H1 (cell line): Measurements from ENCODE around the gene IL21. TPM values are rescaled to one million over a fixed set of nuclear protein-coding genes. Genes with fewer than 3 reads are reported as not detected.

Experiments used
- CTCF ChIA-PET: fragments of 300-600 bp; sonication (Branson Sonifier 250); formaldehyde crosslinking; loops from one replicate; lab custom pipeline; 2021; ENCODE audit not compliant: partially characterized antibody; lab: Charles Lee
- POLR2A ChIA-PET: fragments of 300-600 bp; sonication (Branson Sonifier 250); formaldehyde crosslinking; loops from one replicate; lab custom pipeline; 2021; ENCODE audit warnings: inconsistent platforms; ENCODE audit not compliant: partially characterized antibody; lab: Charles Lee
- DNase-seq, 2 experiments: peaks; one replicate each; pipeline versions ENCODE4 v3.0.0 to v3.0.0-alpha.2; 2010 to 2022; ENCODE audit warnings: low spot score in 2 of 2, low read depth in 1 of 2, mixed read lengths in 1 of 2
- FAIRE-seq: peaks from 2 replicates; lab custom pipeline; 2011; peaks lifted over from hg19 to GRCh38; lab: Jason Lieb, UNC
- H2AFZ ChIP-seq: 2 replicates; pipeline ENCODE4 v1.8.1; 2012; ENCODE audit warnings: low read length, inconsistent platforms
- H2AK5ac ChIP-seq: 2 replicates; pipeline ENCODE4 v1.6.1; 2013; ENCODE audit warnings: low read depth, low read length
- H2BK120ac ChIP-seq: replicated peaks from 2 replicates; pipeline ENCODE3; 2013; ENCODE audit warnings: low read depth, low read length, inconsistent platforms
- H2BK12ac ChIP-seq: 2 replicates; pipeline ENCODE4 v1.6.1; 2013; ENCODE audit warnings: low read depth, low read length
- H2BK15ac ChIP-seq: 2 replicates; pipeline ENCODE4 v1.6.1; 2013; ENCODE audit warnings: low read length
- H2BK20ac ChIP-seq: 2 replicates; pipeline ENCODE4 v1.6.1; 2013; ENCODE audit warnings: low read length
- H2BK5ac ChIP-seq: 2 replicates; pipeline ENCODE4 v1.6.1; 2013; ENCODE audit warnings: low read depth, low read length
- H3K14ac ChIP-seq: 2 replicates; pipeline ENCODE4 v1.6.1; 2013; ENCODE audit warnings: inconsistent platforms; ENCODE audit not compliant: insufficient read length
- H3K18ac ChIP-seq: 2 replicates; pipeline ENCODE4 v1.6.1; 2013; ENCODE audit warnings: low read length; ENCODE audit errors: extremely low read depth
- H3K23ac ChIP-seq: 2 replicates; pipeline ENCODE4 v1.6.1; 2013; ENCODE audit warnings: inconsistent platforms; ENCODE audit not compliant: insufficient read length
- H3K23me2 ChIP-seq: 2 replicates; pipeline ENCODE4 v1.6.1; 2013; ENCODE audit warnings: low read depth, low read length
- H3K27ac ChIP-seq: 2 replicates; pipeline ENCODE4 v1.6.1; 2011; ENCODE audit warnings: low read depth, low read length, inconsistent platforms
- H3K27me3 ChIP-seq, 4 experiments: replicated peaks in 1 of 4; 1 replicate in 1 of 4; 2 replicates in 3 of 4; pipeline versions ENCODE4 v1.6.1 to v1.8.1; 2011 to 2013; ENCODE audit warnings: low read length in 3 of 4, mild to moderate bottlenecking in 3 of 4, inconsistent platforms in 2 of 4, mixed read lengths in 2 of 4, moderate library complexity in 1 of 4; ENCODE audit not compliant: control insufficient read depth in 3 of 4, insufficient read depth in 3 of 4; ENCODE audit errors: extremely low read depth in 1 of 4
- H3K36me3 ChIP-seq, 4 experiments: 2 replicates each; pipeline versions ENCODE4 v1.6.1 to v1.8.1; 2011 to 2013; ENCODE audit warnings: mild to moderate bottlenecking in 4 of 4, low read length in 3 of 4, moderate library complexity in 2 of 4, control low read depth in 1 of 4, inconsistent platforms in 1 of 4; ENCODE audit not compliant: insufficient read depth in 4 of 4, control insufficient read depth in 2 of 4
- H3K4ac ChIP-seq: replicated peaks from 2 replicates; pipeline ENCODE3; 2013; ENCODE audit warnings: low read length, low read depth, mixed read lengths, inconsistent platforms; ENCODE audit not compliant: insufficient read length
- H3K4me1 ChIP-seq, 4 experiments: replicated peaks in 1 of 4; 1 replicate in 1 of 4; 2 replicates in 3 of 4; pipeline versions ENCODE4 v1.6.1 to v1.8.1; 2011 to 2013; ENCODE audit warnings: low read length in 3 of 4, inconsistent platforms in 2 of 4, mixed read lengths in 1 of 4; ENCODE audit not compliant: insufficient read depth in 4 of 4, control insufficient read depth in 3 of 4
- H3K4me2 ChIP-seq, 2 experiments: 2 replicates each; pipeline versions ENCODE4 v1.6.1 to v1.8.1; 2011 to 2013; ENCODE audit warnings: low read depth in 2 of 2, low read length in 2 of 2, control low read depth in 1 of 2, inconsistent platforms in 1 of 2, mild to moderate bottlenecking in 1 of 2; ENCODE audit not compliant: insufficient read depth in 1 of 2
- H3K4me3 ChIP-seq, 4 experiments: fragments of 200-600, 300-600 bp in 1 of 4; sonication (generic), shearing (Covaris generic), sonication (Bioruptor Twin) in 1 of 4; 2 replicates each; pipeline versions ENCODE4 v1.5.1 to v1.8.1; 2011 to 2016; ENCODE audit warnings: low read length in 4 of 4, low read depth in 3 of 4, control low read depth in 2 of 4, inconsistent platforms in 2 of 4, mild to moderate bottlenecking in 2 of 4, mixed read lengths in 1 of 4, moderate library complexity in 1 of 4; ENCODE audit not compliant: insufficient read depth in 2 of 4; ENCODE audit errors: extremely low read depth in 1 of 4
- H3K56ac ChIP-seq: replicated peaks from 2 replicates; pipeline ENCODE3; 2013; ENCODE audit warnings: low read depth, mild to moderate bottlenecking, mixed read lengths, low read length, inconsistent platforms; ENCODE audit not compliant: insufficient read length
- H3K79me1 ChIP-seq: 2 replicates; pipeline ENCODE4 v1.6.1; 2013; ENCODE audit warnings: low read depth, low read length, control low read depth
- H3K79me2 ChIP-seq, 2 experiments: 2 replicates each; pipeline versions ENCODE4 v1.6.1 to v1.8.1; 2012 to 2013; ENCODE audit warnings: low read length in 2 of 2, mild to moderate bottlenecking in 2 of 2, inconsistent platforms in 1 of 2; ENCODE audit not compliant: insufficient read depth in 2 of 2, control insufficient read depth in 1 of 2
- H3K9ac ChIP-seq, 4 experiments: replicated peaks in 1 of 4; 1 replicate in 1 of 4; 2 replicates in 3 of 4; pipeline versions ENCODE4 v1.6.1 to v1.8.1; 2011 to 2013; ENCODE audit warnings: low read depth in 3 of 4, low read length in 3 of 4, control low read depth in 2 of 4, mild to moderate bottlenecking in 2 of 4, moderate library complexity in 2 of 4, inconsistent platforms in 1 of 4; ENCODE audit errors: extremely low read depth in 1 of 4
- H3K9me3 ChIP-seq, 2 experiments: 2 replicates each; pipeline versions ENCODE4 v1.6.1 to v1.8.1; 2012 to 2013; ENCODE audit warnings: mild to moderate bottlenecking in 2 of 2, moderate library complexity in 2 of 2, control low read depth in 1 of 2, inconsistent platforms in 1 of 2, low read depth in 1 of 2, low read length in 1 of 2, mixed read lengths in 1 of 2; ENCODE audit not compliant: insufficient read depth in 2 of 2
- H4K20me1 ChIP-seq, 2 experiments: replicated peaks in 1 of 2; 2 replicates each; pipeline versions ENCODE3 to v1.8.1; 2011 to 2013; ENCODE audit warnings: inconsistent platforms in 2 of 2, low read length in 2 of 2, mild to moderate bottlenecking in 1 of 2; ENCODE audit not compliant: insufficient read depth in 2 of 2, control insufficient read depth in 1 of 2
- H4K5ac ChIP-seq: 2 replicates; pipeline ENCODE4 v1.6.1; 2013; ENCODE audit warnings: low read length, low read depth, mixed read lengths, inconsistent platforms; ENCODE audit not compliant: insufficient read length
- H4K8ac ChIP-seq: 2 replicates; pipeline ENCODE4 v1.8.0; 2013; ENCODE audit warnings: mild to moderate bottlenecking, moderate library complexity, low read length, inconsistent platforms; ENCODE audit not compliant: insufficient read depth; ENCODE audit errors: extremely low read depth
- H4K91ac ChIP-seq: replicated peaks from 2 replicates; pipeline ENCODE3; 2013; ENCODE audit warnings: low read length, mixed read lengths, inconsistent platforms; ENCODE audit not compliant: insufficient read length
- CTCF ChIP-seq, 3 experiments: IDR thresholded peaks; 1 replicate in 2 of 3; 2 replicates in 1 of 3; pipeline versions ENCODE4 v1.5.1 to v1.6.1; 2011; ENCODE audit warnings: low read length in 3 of 3, mild to moderate bottlenecking in 3 of 3, inconsistent platforms in 2 of 3, low read depth in 1 of 3, moderate library complexity in 1 of 3; ENCODE audit not compliant: insufficient read depth in 1 of 3; ENCODE audit errors: control extremely low read depth in 1 of 3
- HDAC6 ChIP-seq: IDR thresholded peaks from one replicate; pipeline ENCODE4 v1.7.1; 2012; ENCODE audit warnings: low read depth, mild to moderate bottlenecking, inconsistent platforms, low read length, moderate library complexity
- JUND ChIP-seq: IDR thresholded peaks from 2 replicates; pipeline ENCODE4 v1.6.1; 2011; ENCODE audit warnings: mild to moderate bottlenecking, improper control_type of control experiment, low read length
- SIX5 ChIP-seq: IDR thresholded peaks from 2 replicates; pipeline ENCODE4 v1.6.1; 2011; ENCODE audit warnings: mild to moderate bottlenecking, low read depth, low read length
- TAF7 ChIP-seq: optimal IDR thresholded peaks from 2 replicates; pipeline ENCODE3; 2011; ENCODE audit warnings: low read depth, mild to moderate bottlenecking, inconsistent platforms, low read length, moderate library complexity, borderline replicate concordance
- TCF12 ChIP-seq: IDR thresholded peaks from 2 replicates; pipeline ENCODE4 v1.6.1; 2011; ENCODE audit warnings: low read depth, mild to moderate bottlenecking, low read length
- ZNF274 ChIP-seq: IDR thresholded peaks from 2 replicates; pipeline ENCODE4 v1.7.0; 2012; ENCODE audit warnings: low read length, borderline replicate concordance; ENCODE audit errors: extremely low read depth
- WGBS, 2 experiments: shearing (Covaris generic) in 1 of 2; methylation state at CpG; one replicate each; pipeline versions ENCODE4 v1.1.6 to v1.1.7; 2013 to 2015; ENCODE audit warnings: low lambda C conversion rate in 2 of 2, mixed read lengths in 2 of 2, inconsistent platforms in 1 of 2, low coverage in 1 of 2, missing lambda C conversion rate in 1 of 2; ENCODE audit not compliant: insufficient replicate concordance in 2 of 2, insufficient coverage in 1 of 2, insufficient read length in 1 of 2; ENCODE audit errors: extremely low coverage in 1 of 2, missing lambda C conversion rate in 1 of 2; 5-methylcytosine and 5-hydroxymethylcytosine counted together
- polyA plus RNA-seq, 7 experiments: library from polyadenylated mRNA; depleted of rRNA in 3 of 7; stranded (reverse) in 5 of 7; unstranded in 2 of 7; fragments of >200 nt in 5 of 7; fragments of 200-250 nt in 2 of 7; gene quantifications; 1 replicate in 5 of 7; 2 replicates in 1 of 7; 4 replicates in 1 of 7; pipeline versions ENCODE4 v1.2.1 to v1.2.3, GENCODE V29; 2011 to 2013; ENCODE audit warnings: missing spikeins in 2 of 7, mixed read lengths in 2 of 7
- total RNA-seq: library from RNA; stranded (reverse); fragmentation: NEBNext Ultra II Directional; extraction: Animal tissue kit (Norgen Biotek cat#: 25700); gene quantifications from 2 replicates; pipeline ENCODE4 v1.2.1, GENCODE V29; 2021

IL21 gene
- total and polyA plus RNA-seq, 2 of the 8 experiments (the other 6 are each of a cell fraction or from before 2014, with no cell fraction given): not detected

GRCh38 chr4:122619611-122620010, 1.3 kb downstream of the IL21 start:
- Histone ChIP-seq H3K23me2 (no peaks in the 10 kb centered on the region), H3K23ac (no peak overlapping the region), H3K27me3 (no peaks in the 10 kb centered on the region), H3K4me3 (no peak overlapping the region), H3K27ac (no peak overlapping the region), H2AFZ (no peak overlapping the region), H3K4ac (no peak overlapping the region), H3K9ac (no peak overlapping the region), H3K18ac (no peak overlapping the region), H3K56ac (no peak overlapping the region), H2BK15ac (no peak overlapping the region), H2BK12ac (no peak overlapping the region), H4K8ac (no peak overlapping the region), H4K91ac (no peak overlapping the region), H3K36me3 (no peaks in the 10 kb centered on the region), H2AK5ac (no peak overlapping the region)
- WGBS, 2 experiments: 86% methylated on average over 2 of the region's 2 CpGs; no CpG with 5 or more reads in 1 of the 2 experiments
- DNase-seq: no peak
- POLR2A ChIA-PET: no interaction called here
- FAIRE-seq: no peak
- TF ChIP-seq TAF7: no peak
- no peak for TF ChIP-seq HDAC6
- TF ChIP-seq CTCF (IDR thresholded peaks at IDR 0.05; ENCODE audit: control extremely low read depth in 1 of 3, insufficient read depth in 1 of 3, low read depth in 1 of 3, low read length in 3 of 3): no peak
- TF ChIP-seq JUND: no peak
- no peak for TF ChIP-seq TCF12
- no peak for TF ChIP-seq ZNF274
- TF ChIP-seq SIX5: no peak
- TF ChIP-seq, all 59 proteins: peak for 0
- Histone ChIP-seq H3K9me3 (no peaks in the 10 kb centered on the region), H2BK5ac (no peak overlapping the region), H4K5ac (no peak overlapping the region), H3K4me2 (no peak overlapping the region), H4K20me1 (no peaks in the 10 kb centered on the region), H3K79me1 (no peaks in the 10 kb centered on the region), H3K4me1 (peaks cover 2 to 7% (median 5%) of the 10 kb centered on the region in 4 experiments; a peak in 6 of 7 replicates), H2BK120ac (no peak overlapping the region), H3K79me2 (no peaks in the 10 kb centered on the region), H2BK20ac (no peak overlapping the region), H3K14ac (no peak overlapping the region)
- CTCF ChIA-PET: interaction anchor here (2.1 to 3.6 kb wide), 2 partner anchors 16 to 98 kb away, joined by 6 to 14 read pairs; no protein-coding TSS in a partner anchor
